Astrocyte (in vitro differentiated cells and primary cell): ENCODE measurements around the gene NRP1. TPM values are rescaled to one million over a fixed set of nuclear protein-coding genes. Genes with fewer than 3 reads are reported as not detected.
A peak's percentile ranks its signal among the peaks of the same experiment; 100 is the strongest.

Source experiments
- DNase-seq: peaks from one replicate; pipeline ENCODE4 v3.0.0-alpha.2; 2010; ENCODE audit warnings: low read depth
- FAIRE-seq: peaks from 2 replicates; lab custom pipeline; 2011; peaks lifted over from hg19 to GRCh38; lab: Jason Lieb, UNC
- H2AFZ ChIP-seq: 2 replicates; pipeline ENCODE4 v1.6.0; 2012; ENCODE audit warnings: low read depth, low read length, inconsistent platforms
- H3K27ac ChIP-seq: 2 replicates; pipeline ENCODE4 v1.5.1; 2011; ENCODE audit warnings: low read depth, low read length, inconsistent platforms
- H3K27me3 ChIP-seq: 2 replicates; pipeline ENCODE4 v1.6.0; 2011; ENCODE audit warnings: low read length, inconsistent platforms; ENCODE audit not compliant: insufficient read depth
- H3K36me3 ChIP-seq: 2 replicates; pipeline ENCODE4 v1.5.1; 2011; ENCODE audit warnings: low read length, inconsistent platforms; ENCODE audit not compliant: insufficient read depth
- H3K4me1 ChIP-seq: 2 replicates; pipeline ENCODE4 v1.5.1; 2011; ENCODE audit warnings: low read length, inconsistent platforms; ENCODE audit not compliant: insufficient read depth
- H3K4me2 ChIP-seq: 2 replicates; pipeline ENCODE4 v1.6.0; 2012; ENCODE audit warnings: low read length, inconsistent platforms
- H3K4me3 ChIP-seq: 2 replicates; pipeline ENCODE4 v1.5.1; 2011; ENCODE audit warnings: low read depth, mild to moderate bottlenecking, low read length, inconsistent platforms; ENCODE audit not compliant: insufficient read depth
- H3K79me2 ChIP-seq: 2 replicates; pipeline ENCODE4 v1.6.0; 2012; ENCODE audit warnings: mild to moderate bottlenecking, low read length, inconsistent platforms; ENCODE audit not compliant: insufficient read depth
- H3K9ac ChIP-seq: 2 replicates; pipeline ENCODE4 v1.6.0; 2012; ENCODE audit warnings: mild to moderate bottlenecking, low read length, inconsistent platforms
- H3K9me3 ChIP-seq: 2 replicates; pipeline ENCODE4 v1.5.1; 2012; ENCODE audit warnings: low read depth, mild to moderate bottlenecking, low read length, inconsistent platforms; ENCODE audit not compliant: insufficient read depth
- H4K20me1 ChIP-seq: 2 replicates; pipeline ENCODE4 v1.6.0; 2012; ENCODE audit warnings: low read length, inconsistent platforms; ENCODE audit not compliant: insufficient read depth
- H3K27ac Mint-ChIP-seq: one replicate; pipeline ENCODE4 v1.8.0; 2021; ENCODE audit warnings: mild to moderate bottlenecking, mixed read lengths; ENCODE audit not compliant: unreplicated experiment
- H3K27me3 Mint-ChIP-seq: one replicate; pipeline ENCODE4 v1.8.0; 2021; ENCODE audit warnings: low read depth, mixed read lengths; ENCODE audit not compliant: unreplicated experiment
- H3K36me3 Mint-ChIP-seq: one replicate; pipeline ENCODE4 v1.8.0; 2021; ENCODE audit warnings: low read depth, mixed read lengths; ENCODE audit not compliant: unreplicated experiment
- H3K4me1 Mint-ChIP-seq: one replicate; pipeline ENCODE4 v1.8.0; 2021; ENCODE audit warnings: low read depth, mixed read lengths; ENCODE audit not compliant: unreplicated experiment
- H3K4me3 Mint-ChIP-seq: one replicate; pipeline ENCODE4 v1.8.0; 2021; ENCODE audit warnings: mild to moderate bottlenecking, moderate library complexity, mixed read lengths; ENCODE audit not compliant: unreplicated experiment
- H3K9me3 Mint-ChIP-seq: one replicate; pipeline ENCODE4 v1.8.0; 2021; ENCODE audit warnings: mild to moderate bottlenecking, mixed read lengths; ENCODE audit not compliant: unreplicated experiment
- CTCF ChIP-seq: IDR thresholded peaks from 2 replicates; pipeline ENCODE4 v1.5.1; 2011; ENCODE audit warnings: low read depth, mild to moderate bottlenecking, inconsistent platforms, low read length, moderate library complexity; ENCODE audit not compliant: insufficient read depth
- EZH2 ChIP-seq: IDR thresholded peaks from 2 replicates; pipeline ENCODE4 v1.6.1; 2012; ENCODE audit warnings: mild to moderate bottlenecking, low read length, inconsistent platforms; ENCODE audit not compliant: insufficient read depth
- total RNA-seq: library from RNA; stranded (reverse); gene quantifications from 2 replicates; pipeline ENCODE4 v1.2.1, GENCODE V29; 2021

The NRP1 gene
- total RNA-seq, 1 donor from 2014 or later, result 59.4 TPM

GRCh38 chr10:33229252-33229948, 105.1 kb downstream of the NRP1 start:
- H3K27ac Mint-ChIP-seq, result no peak overlapping the region
- peak overlapping the region; percentile 0 for H3K9ac ChIP-seq
- peak overlapping the region; percentile 10 for H3K27ac ChIP-seq

GRCh38 chr10:33228426-33228825, 106.0 kb downstream of the NRP1 start:
- Histone ChIP-seq H2AFZ (no peak overlapping the region), H4K20me1 (no peaks in the 10 kb centered on the region), H3K36me3 (peaks cover 27% of the 10 kb centered on the region), H3K79me2 (peaks cover 25% of the 10 kb centered on the region), H3K4me2 (no peak overlapping the region), H3K4me1 (peaks cover 23% of the 10 kb centered on the region), H3K4me3 (no peak overlapping the region), H3K9ac (no peak overlapping the region), H3K27ac (no peak overlapping the region), H3K27me3 (no peaks in the 10 kb centered on the region), H3K9me3 (no peaks in the 10 kb centered on the region)
- no peak for DNase-seq
- no peak for TF ChIP-seq EZH2
- no peak for TF ChIP-seq CTCF
- no peak for FAIRE-seq
- no peak overlapping the region for H3K4me3 Mint-ChIP-seq
- peaks cover 35% of the 10 kb centered on the region for H3K36me3 Mint-ChIP-seq
- no peaks in the 10 kb centered on the region for H3K27me3 Mint-ChIP-seq
- H3K27ac Mint-ChIP-seq, result no peak overlapping the region
- H3K9me3 Mint-ChIP-seq, result peaks cover 6% of the 10 kb centered on the region
- H3K4me1 Mint-ChIP-seq, result peaks cover 20% of the 10 kb centered on the region

More at GRCh38 chr10:33229252-33229948, 105.1 kb downstream of the NRP1 start:
- peak; percentile 39 for FAIRE-seq
- DNase-seq, result peak; percentile 81
- H3K36me3 Mint-ChIP-seq, result peaks cover 25% of the 10 kb centered on the region
- H3K4me2 ChIP-seq, result peak overlapping the region; percentile 5
- H3K27me3 ChIP-seq, result no peaks in the 10 kb centered on the region
- no peaks in the 10 kb centered on the region for H3K27me3 Mint-ChIP-seq
- H3K4me1 ChIP-seq, result peaks cover 24% of the 10 kb centered on the region
- no peak overlapping the region for H3K4me3 Mint-ChIP-seq
- H3K9me3 ChIP-seq, result no peaks in the 10 kb centered on the region
- H3K79me2 ChIP-seq, result peaks cover 26% of the 10 kb centered on the region
- TF ChIP-seq CTCF (no peak), EZH2 (no peak)
- H3K9me3 Mint-ChIP-seq, result peaks cover 6% of the 10 kb centered on the region
- no peaks in the 10 kb centered on the region for H4K20me1 ChIP-seq
- peaks cover 27% of the 10 kb centered on the region for H3K36me3 ChIP-seq
- peaks cover 24% of the 10 kb centered on the region for H3K4me1 Mint-ChIP-seq
- no peak overlapping the region for H2AFZ ChIP-seq
- no peak overlapping the region for H3K4me3 ChIP-seq

GRCh38 chr10:33227489-33227888, 107.0 kb downstream of the NRP1 start:
- Mint-ChIP-seq H3K4me1 (peaks cover 16% of the 10 kb centered on the region), H3K36me3 (peaks cover 37% of the 10 kb centered on the region), H3K27me3 (no peaks in the 10 kb centered on the region), H3K9me3 (peaks cover 6% of the 10 kb centered on the region), H3K4me3 (no peak overlapping the region), H3K27ac (no peak overlapping the region)
- Histone ChIP-seq H3K9ac (no peak overlapping the region), H3K4me3 (no peak overlapping the region), H3K4me2 (no peak overlapping the region), H3K79me2 (peaks cover 22% of the 10 kb centered on the region), H3K27me3 (no peaks in the 10 kb centered on the region), H3K27ac (no peak overlapping the region), H4K20me1 (no peaks in the 10 kb centered on the region), H3K36me3 (peaks cover 27% of the 10 kb centered on the region), H2AFZ (no peak overlapping the region), H3K4me1 (peaks cover 19% of the 10 kb centered on the region), H3K9me3 (no peaks in the 10 kb centered on the region)
- FAIRE-seq, result no peak
- no peak for DNase-seq
- TF ChIP-seq EZH2, result no peak
- no peak for TF ChIP-seq CTCF
